HG03103 (cell line): ENCODE data around the gene ADAMTSL3.

Experiments
- ATAC-seq: cut with Tn5 transposase; IDR thresholded peaks from one replicate; pipeline ENCODE4 v1.9.1; 2021; ENCODE audit warnings: low read depth; ENCODE audit not compliant: unreplicated experiment

Gene ADAMTSL3

DNA sequence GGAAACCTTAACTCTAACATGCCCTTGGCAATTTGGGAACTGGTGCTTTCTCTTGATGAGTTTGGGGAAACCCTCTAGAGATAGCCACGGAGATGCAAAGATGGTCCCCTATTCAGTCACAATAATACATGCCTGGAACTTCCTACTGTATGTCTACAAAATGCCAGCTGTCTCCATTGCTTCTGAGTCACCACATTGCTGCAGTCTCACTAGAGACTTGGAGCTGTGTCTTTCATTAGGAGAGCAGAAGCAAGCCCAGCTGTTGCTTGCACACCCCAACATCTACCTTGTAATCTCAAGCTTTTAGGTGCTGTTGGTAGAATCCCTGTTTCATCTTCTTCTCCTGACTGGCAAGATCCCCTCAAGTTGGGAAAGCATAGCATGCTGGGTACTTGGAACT, 261.0 kb downstream of the ADAMTSL3 start:
- ATAC-seq: no peak

DNA sequence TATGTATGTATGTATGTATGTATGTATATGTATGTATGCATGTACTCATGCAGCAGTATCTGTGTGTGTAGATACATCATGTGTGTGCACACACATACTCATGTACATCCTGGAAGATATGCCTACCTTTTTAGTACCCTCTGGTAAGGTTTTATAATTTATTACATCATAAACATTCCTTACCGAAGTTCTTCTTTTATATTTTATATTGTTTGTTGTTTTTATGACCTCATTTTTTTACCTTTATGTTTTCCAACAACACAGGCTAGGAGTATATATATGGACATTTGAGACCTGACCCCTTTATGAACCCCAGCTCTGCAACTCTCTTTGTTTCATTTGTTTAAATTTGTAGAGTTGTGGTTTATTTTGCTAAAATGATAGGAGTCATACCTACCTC, 263.5 kb downstream of the ADAMTSL3 start:
- no peak for ATAC-seq

GRCh38 chr15:83918011-83918410, 264.1 kb downstream of the ADAMTSL3 start:
- no peak for ATAC-seq

DNA sequence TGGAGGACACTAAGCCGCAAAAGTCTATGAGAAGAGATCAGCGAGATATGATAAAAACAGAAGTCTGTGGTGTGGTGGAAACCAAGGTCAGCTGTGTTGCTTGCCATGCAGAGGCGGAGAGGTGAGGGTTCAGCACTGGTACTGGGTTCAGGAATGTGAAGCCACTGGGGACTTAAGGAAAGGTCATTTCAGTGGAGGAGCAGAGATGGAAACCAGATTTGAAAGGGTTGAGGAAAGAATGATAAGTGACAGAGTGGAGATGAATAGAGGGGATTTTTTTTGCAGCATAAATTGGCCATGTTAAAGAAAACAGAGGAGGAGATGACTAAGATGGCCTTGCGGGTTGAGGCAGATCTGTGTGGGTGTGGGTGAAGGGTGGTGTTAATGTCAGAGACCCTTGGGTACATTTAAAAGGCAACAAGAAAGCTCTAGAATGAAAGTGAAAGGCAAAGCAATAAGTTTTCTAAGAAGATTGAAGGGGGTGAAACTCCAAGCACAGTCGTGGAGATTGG, 265.5 kb downstream of the ADAMTSL3 start:
- ATAC-seq: peak; percentile 68

DNA sequence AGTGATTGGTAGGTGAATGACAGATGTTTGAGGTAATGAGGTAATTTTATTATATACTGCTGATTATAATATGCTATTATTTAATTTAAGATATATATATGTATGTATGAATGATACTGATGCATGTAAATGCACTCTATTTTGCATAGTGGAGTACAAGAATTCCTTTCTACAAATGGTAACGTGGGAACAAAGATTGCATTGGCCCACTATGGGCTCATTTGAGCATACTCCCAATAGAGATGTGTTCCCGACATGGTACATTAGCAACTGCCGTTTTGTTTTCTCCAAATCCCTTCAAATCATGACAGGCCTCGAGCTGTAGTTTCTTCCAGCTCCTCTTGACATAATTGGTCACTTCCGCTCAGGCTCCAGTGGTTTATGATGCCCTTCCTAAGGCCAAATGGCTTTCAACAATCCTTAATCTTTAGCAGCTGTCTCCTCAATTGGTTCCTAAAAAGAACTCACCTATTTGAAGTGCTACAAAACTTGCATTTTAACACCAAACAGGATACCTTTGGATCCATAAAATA, 266.1 kb downstream of the ADAMTSL3 start:
- no peak for ATAC-seq

GRCh38 chr15:83922649-83923294, 268.8 kb downstream of the ADAMTSL3 start:
- ATAC-seq: no peak

GRCh38 chr15:83926116-83926515, 272.2 kb downstream of the ADAMTSL3 start:
- no peak for ATAC-seq

DNA sequence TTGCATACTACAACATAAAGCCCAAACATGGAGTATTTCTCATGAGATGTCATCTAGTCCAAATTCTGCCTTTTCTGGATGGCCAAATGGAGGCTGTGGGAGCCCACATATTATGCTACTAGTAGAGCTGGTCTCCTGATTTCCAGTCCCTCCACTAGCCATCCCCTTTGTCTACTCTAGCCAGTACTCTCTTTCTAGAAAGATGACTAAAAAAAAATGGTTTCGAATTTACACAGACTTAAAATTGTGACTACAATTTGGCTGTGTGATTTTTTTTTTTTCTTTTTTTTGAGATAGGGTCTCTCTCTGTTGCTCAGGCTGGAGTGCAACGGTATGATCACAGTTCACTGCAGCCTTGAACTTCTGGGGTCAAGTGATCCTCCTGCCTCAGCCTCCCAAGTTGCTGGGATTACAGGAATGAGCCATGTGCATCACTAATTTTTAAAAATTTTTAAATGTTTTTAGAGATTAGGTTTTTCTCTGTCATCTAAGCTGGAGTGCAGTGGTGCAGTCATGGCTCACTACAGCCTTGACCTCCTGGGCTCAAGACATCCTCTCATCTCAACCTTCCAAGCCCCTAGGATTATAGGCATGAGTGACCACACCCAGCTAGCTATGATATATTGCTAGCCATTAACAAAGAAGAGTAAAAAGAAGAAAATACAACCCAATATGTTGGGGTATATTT, 273.9 kb downstream of the ADAMTSL3 start:
- ATAC-seq: peak; percentile 35

DNA sequence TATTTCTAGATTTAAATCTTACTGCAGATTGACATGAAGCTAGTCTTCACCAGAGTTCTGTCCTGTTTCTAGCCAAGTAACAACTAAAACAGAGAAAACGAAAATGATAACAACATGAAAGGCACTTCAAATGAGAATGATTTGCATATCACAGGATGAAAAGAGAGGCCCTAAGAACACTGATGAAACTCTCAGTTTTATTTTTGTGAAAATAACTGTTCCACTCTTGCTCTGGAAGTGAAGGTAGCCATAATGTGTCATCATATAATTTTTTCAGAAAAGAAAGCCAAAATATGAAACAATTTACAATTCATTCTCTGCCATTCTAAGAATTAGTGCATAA, 274.4 kb downstream of the ADAMTSL3 start:
- peak; percentile 79 for ATAC-seq

DNA sequence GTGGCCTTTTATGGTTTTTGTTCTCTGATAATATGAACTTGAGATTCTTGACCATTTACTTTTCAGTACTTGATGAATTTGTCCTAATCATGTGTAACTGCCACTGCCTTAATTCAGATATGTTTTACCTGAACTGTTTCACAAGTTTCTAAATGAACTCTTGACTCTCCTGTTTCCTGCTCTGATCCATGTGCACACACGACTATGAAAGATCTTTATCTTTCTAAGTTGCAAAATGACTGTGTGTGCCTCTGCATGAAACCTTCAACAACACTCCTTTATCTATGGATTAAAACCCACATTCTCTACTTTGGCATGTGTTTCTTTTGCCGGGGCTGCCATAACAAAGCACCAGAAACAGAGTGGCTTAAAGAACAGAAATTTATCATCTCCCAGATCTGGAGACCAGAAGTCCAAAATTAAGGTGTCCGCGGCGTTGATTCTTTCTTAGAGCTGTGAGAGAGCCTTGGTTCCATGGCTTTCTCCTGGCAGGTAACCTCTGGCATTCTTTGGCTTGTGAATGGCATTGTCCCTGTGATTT, 275.0 kb downstream of the ADAMTSL3 start:
- ATAC-seq: no peak

DNA sequence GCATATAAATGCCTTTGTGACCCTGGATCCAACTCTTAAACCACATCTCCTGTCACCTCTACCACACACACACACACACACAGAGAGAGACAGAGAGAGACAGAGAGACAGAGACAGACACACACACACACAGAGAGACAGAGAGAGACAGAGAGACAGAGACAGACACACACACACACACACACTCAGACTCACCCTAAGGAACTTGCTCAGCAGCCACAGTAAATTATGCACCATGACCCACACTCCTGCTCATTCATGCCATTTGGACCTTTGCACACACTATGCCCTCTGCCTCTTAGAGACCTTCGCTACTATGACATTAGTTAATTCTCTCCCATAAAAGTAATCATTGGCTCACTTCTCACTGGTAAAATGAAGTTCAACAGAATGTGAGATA, 275.7 kb downstream of the ADAMTSL3 start:
- ATAC-seq: no peak

DNA sequence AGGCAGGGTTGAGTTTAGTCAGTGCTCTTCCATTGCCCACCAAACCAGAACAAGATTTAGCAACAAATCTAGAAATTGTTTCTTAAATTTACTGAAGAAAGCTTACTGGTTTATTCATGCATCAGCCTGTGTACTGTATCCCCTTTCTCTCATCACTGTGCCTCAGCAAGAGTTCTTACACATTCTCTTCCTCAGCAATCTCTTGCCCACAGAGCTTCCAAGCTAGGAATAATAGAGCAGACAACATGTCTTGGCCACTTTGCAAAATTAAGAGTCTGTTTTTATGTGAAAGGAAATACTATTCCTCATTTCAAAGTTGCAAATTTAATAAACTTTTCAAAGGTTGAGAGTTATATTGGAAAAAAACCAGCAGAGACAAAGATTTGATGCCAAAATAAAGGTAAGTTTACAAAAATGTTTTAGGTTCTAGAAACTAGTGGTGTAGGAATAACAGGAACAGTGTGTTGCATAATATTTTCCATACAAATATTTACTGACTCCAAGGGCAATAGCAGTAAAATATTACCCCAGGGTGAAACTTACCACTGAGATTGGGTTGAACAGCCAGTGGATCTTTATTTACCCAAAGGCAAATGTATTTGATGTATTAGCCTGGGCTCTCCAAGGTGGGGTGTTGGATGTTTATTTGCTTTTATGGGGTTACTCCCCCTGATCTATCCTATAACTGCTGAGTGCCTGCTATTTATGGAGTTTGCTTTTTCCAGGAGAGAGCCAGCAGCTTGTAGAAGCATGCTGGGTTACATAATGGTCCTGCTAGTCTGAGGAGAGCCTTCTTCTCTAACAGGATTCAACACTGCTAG, 276.7 kb downstream of the ADAMTSL3 start:
- no peak for ATAC-seq

GRCh38 chr15:83935774-83936173, 281.9 kb downstream of the ADAMTSL3 start:
- ATAC-seq: no peak

DNA sequence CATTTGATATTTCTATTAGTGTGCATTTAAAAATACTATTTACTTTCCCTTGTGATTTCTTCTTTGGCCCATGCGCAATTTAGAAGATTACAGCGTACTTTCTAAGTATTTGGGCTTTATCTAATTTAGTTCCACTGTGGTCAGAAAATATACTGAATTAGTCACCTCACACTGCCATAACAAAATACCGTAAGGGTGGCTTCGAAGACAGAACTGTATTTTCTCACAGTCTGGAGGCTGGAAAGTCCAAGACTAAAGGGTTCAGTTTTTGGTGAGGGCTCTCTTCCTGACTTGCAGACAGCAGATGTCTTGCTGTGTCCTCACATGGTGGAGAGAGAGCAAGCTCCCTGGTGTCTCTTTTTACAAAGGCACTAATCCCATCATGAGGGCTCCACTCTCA, 286.2 kb downstream of the ADAMTSL3 start:
- ATAC-seq: no peak

- ATAC-seq: no peak
Measured at GRCh38 chr15:83943043-83943442, 289.1 kb downstream of the ADAMTSL3 start.

GRCh38 chr15:83943849-83944404, 290.0 kb downstream of the ADAMTSL3 start:
- no peak for ATAC-seq

GRCh38 chr15:83947156-83947555, 293.2 kb downstream of the ADAMTSL3 start:
- no peak for ATAC-seq

DNA sequence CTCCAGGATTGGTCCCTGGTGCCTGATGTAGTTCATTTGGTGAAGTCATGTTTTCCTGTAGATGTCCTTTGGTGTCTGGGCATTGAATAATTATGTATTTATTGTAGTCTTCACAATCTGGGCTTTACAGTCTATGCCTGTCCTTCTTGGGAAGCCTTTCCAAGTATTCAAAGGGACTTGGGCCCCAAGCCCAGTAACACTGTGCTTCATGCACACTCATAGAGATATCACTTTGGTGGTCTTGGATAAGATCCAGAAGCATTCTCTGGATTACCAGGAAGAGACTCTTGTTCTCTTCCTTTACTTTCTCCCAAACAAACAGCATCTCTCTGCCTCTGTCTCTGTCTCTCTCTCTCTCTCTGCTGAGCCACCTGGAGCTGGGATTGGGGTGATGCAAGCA, 300.6 kb downstream of the ADAMTSL3 start:
- no peak for ATAC-seq

GRCh38 chr15:83955806-83956265, 301.9 kb downstream of the ADAMTSL3 start:
- peak; percentile 96 for ATAC-seq

DNA sequence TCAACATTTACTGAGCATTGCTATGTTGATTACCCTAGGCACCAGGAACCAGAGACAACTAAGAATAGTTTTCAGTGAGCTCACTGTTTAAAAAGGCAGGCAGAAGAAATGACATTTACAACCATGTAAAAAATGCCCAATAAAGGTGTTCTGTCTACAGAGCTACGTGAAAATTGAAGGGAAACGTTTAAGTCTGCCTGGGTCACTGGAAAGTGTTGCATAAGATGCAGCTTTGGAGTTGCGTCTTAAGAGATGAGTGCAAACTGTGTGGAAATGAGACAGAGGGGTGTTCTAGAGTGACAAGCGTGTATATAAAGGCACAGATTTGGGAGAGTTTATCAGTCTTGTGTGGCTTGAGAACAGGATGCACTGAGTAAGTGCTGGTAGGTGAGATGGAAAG, 303.0 kb downstream of the ADAMTSL3 start:
- ATAC-seq: no peak
